Measurements from ENCODE around the gene PRKACG. TPM values are rescaled to one million over a fixed set of nuclear protein-coding genes. Genes with fewer than 3 reads are reported as not detected.

PRKACG gene
- total and polyA plus RNA-seq, 2 experiments from 2014 or later: 0.13 TPM; not detected in 1

Other genes starting within 250 kb of the PRKACG start
- gene FXN, start 21.6 kb upstream of the PRKACG start, total RNA-seq: 14.4 and 20.6 TPM in 2 replicates
- gene FXN, start 21.6 kb upstream of the PRKACG start, polyA plus RNA-seq: 45.0 and 55.8 TPM in 2 replicates
- 81.3 and 102 TPM in 2 replicates for gene TJP2, start 160.2 kb upstream of the PRKACG start, total RNA-seq
- 69.3 and 105 TPM in 2 replicates for gene TJP2, start 160.2 kb upstream of the PRKACG start, polyA plus RNA-seq